Measurements from ENCODE around the gene CYP21A2. TPM values are rescaled to one million over a fixed set of nuclear protein-coding genes. Genes with fewer than 3 reads are reported as not detected.
"Not testable (repeated sequence)": the region's sequence is repeated elsewhere in the genome, so short reads cannot be mapped to it uniquely, and the experiment has no call there.

Gene CYP21A2
- total RNA-seq: 0.30 and 0.44 TPM in 2 replicates
- long read RNA-seq: 0 reads

- not testable (repeated sequence) for H3K9me3 Mint-ChIP-seq (ENCODE audit: unreplicated experiment); H3K27me3 Mint-ChIP-seq (ENCODE audit: unreplicated experiment); H3K36me3 Mint-ChIP-seq (ENCODE audit: unreplicated experiment); H3K4me1 Mint-ChIP-seq (ENCODE audit: unreplicated experiment); H3K27ac Mint-ChIP-seq (ENCODE audit: unreplicated experiment); DNase-seq (ENCODE audit: extremely low spot score, unreplicated experiment); H3K4me3 Mint-ChIP-seq (ENCODE audit: unreplicated experiment)
Observed at GRCh38 chr6:32037598-32038524, at the start of gene CYP21A2. TSS of gene CYP21A2 (plus strand) at chr6:32038415. CDS start at chr6:32038423, 8 bp downstream.

- H3K27ac Mint-ChIP-seq (ENCODE audit: unreplicated experiment); H3K4me3 Mint-ChIP-seq (ENCODE audit: unreplicated experiment); H3K4me1 Mint-ChIP-seq (ENCODE audit: unreplicated experiment); DNase-seq (ENCODE audit: extremely low spot score, unreplicated experiment); H3K9me3 Mint-ChIP-seq (ENCODE audit: unreplicated experiment); H3K27me3 Mint-ChIP-seq (ENCODE audit: unreplicated experiment); H3K36me3 Mint-ChIP-seq (ENCODE audit: unreplicated experiment): not testable (repeated sequence)
Observed at GRCh38 chr6:31989363-31989762, 48.9 kb upstream of the CYP21A2 start.

GRCh38 chr6:31994421-31994820 lies 43.8 kb upstream of the CYP21A2 start:
- H3K27ac Mint-ChIP-seq (ENCODE audit: unreplicated experiment); H3K4me3 Mint-ChIP-seq (ENCODE audit: unreplicated experiment); H3K27me3 Mint-ChIP-seq (ENCODE audit: unreplicated experiment); H3K4me1 Mint-ChIP-seq (ENCODE audit: unreplicated experiment); H3K9me3 Mint-ChIP-seq (ENCODE audit: unreplicated experiment); H3K36me3 Mint-ChIP-seq (ENCODE audit: unreplicated experiment); DNase-seq (ENCODE audit: extremely low spot score, unreplicated experiment): not testable (repeated sequence)

- not testable (repeated sequence) for DNase-seq (ENCODE audit: extremely low spot score, unreplicated experiment); H3K36me3 Mint-ChIP-seq (ENCODE audit: unreplicated experiment); H3K4me3 Mint-ChIP-seq (ENCODE audit: unreplicated experiment); H3K27me3 Mint-ChIP-seq (ENCODE audit: unreplicated experiment); H3K9me3 Mint-ChIP-seq (ENCODE audit: unreplicated experiment); H3K27ac Mint-ChIP-seq (ENCODE audit: unreplicated experiment); H3K4me1 Mint-ChIP-seq (ENCODE audit: unreplicated experiment)
Observed at GRCh38 chr6:31996385-31996784, 41.8 kb upstream of the CYP21A2 start.

- DNase-seq (ENCODE audit: extremely low spot score, unreplicated experiment); H3K9me3 Mint-ChIP-seq (ENCODE audit: unreplicated experiment); H3K4me1 Mint-ChIP-seq (ENCODE audit: unreplicated experiment); H3K36me3 Mint-ChIP-seq (ENCODE audit: unreplicated experiment); H3K27me3 Mint-ChIP-seq (ENCODE audit: unreplicated experiment); H3K4me3 Mint-ChIP-seq (ENCODE audit: unreplicated experiment); H3K27ac Mint-ChIP-seq (ENCODE audit: unreplicated experiment): not testable (repeated sequence)
Observed at GRCh38 chr6:32002546-32003268, 35.5 kb upstream of the CYP21A2 start.

GRCh38 chr6:32003301-32003700 lies 34.9 kb upstream of the CYP21A2 start:
- H3K27ac Mint-ChIP-seq (ENCODE audit: unreplicated experiment); H3K4me1 Mint-ChIP-seq (ENCODE audit: unreplicated experiment); H3K9me3 Mint-ChIP-seq (ENCODE audit: unreplicated experiment); H3K36me3 Mint-ChIP-seq (ENCODE audit: unreplicated experiment); H3K4me3 Mint-ChIP-seq (ENCODE audit: unreplicated experiment); DNase-seq (ENCODE audit: extremely low spot score, unreplicated experiment); H3K27me3 Mint-ChIP-seq (ENCODE audit: unreplicated experiment): not testable (repeated sequence)

- H3K27me3 Mint-ChIP-seq (ENCODE audit: unreplicated experiment); H3K27ac Mint-ChIP-seq (ENCODE audit: unreplicated experiment); DNase-seq (ENCODE audit: extremely low spot score, unreplicated experiment); H3K4me1 Mint-ChIP-seq (ENCODE audit: unreplicated experiment); H3K4me3 Mint-ChIP-seq (ENCODE audit: unreplicated experiment); H3K9me3 Mint-ChIP-seq (ENCODE audit: unreplicated experiment); H3K36me3 Mint-ChIP-seq (ENCODE audit: unreplicated experiment): not testable (repeated sequence)
Observed at GRCh38 chr6:32004393-32004792, 33.8 kb upstream of the CYP21A2 start.

GRCh38 chr6:32004864-32005537 lies 33.2 kb upstream of the CYP21A2 start:
- H3K4me1 Mint-ChIP-seq (ENCODE audit: unreplicated experiment); H3K4me3 Mint-ChIP-seq (ENCODE audit: unreplicated experiment); H3K27ac Mint-ChIP-seq (ENCODE audit: unreplicated experiment); H3K27me3 Mint-ChIP-seq (ENCODE audit: unreplicated experiment); H3K9me3 Mint-ChIP-seq (ENCODE audit: unreplicated experiment); H3K36me3 Mint-ChIP-seq (ENCODE audit: unreplicated experiment); DNase-seq (ENCODE audit: extremely low spot score, unreplicated experiment): not testable (repeated sequence)

- H3K9me3 Mint-ChIP-seq (ENCODE audit: unreplicated experiment); H3K4me3 Mint-ChIP-seq (ENCODE audit: unreplicated experiment); H3K36me3 Mint-ChIP-seq (ENCODE audit: unreplicated experiment); H3K27ac Mint-ChIP-seq (ENCODE audit: unreplicated experiment); H3K27me3 Mint-ChIP-seq (ENCODE audit: unreplicated experiment); H3K4me1 Mint-ChIP-seq (ENCODE audit: unreplicated experiment); DNase-seq (ENCODE audit: extremely low spot score, unreplicated experiment): not testable (repeated sequence)
Observed at GRCh38 chr6:32005538-32005880, 32.7 kb upstream of the CYP21A2 start.

DNA sequence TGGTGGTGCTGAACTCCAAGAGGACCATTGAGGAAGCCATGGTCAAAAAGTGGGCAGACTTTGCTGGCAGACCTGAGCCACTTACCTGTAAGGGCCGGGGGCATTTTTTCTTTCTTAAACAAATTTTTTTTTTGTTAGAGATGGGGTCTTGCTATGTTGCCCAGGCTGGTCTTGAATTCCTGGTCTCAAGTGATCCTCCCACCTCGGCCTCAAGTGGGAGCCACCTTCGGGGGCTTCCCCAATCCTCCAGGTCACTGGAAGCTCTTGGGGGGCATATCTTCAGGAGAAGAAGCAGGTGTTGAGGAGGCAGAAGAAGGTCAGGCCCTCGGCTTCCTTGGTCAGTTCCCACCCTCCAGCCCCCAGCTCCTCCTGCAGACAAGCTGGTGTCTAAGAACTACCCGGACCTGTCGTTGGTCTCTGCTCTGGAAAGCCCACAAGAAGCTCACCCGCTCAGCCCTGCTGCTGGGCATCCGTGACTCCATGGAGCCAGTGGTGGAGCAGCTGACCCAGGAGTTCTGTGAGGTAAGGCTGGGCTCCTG lies 32.2 kb upstream of the CYP21A2 start:
- not testable (repeated sequence) for H3K4me3 Mint-ChIP-seq (ENCODE audit: unreplicated experiment); H3K36me3 Mint-ChIP-seq (ENCODE audit: unreplicated experiment)

GRCh38 chr6:32007086-32007485 lies 31.1 kb upstream of the CYP21A2 start:
- H3K27ac Mint-ChIP-seq (ENCODE audit: unreplicated experiment); DNase-seq (ENCODE audit: extremely low spot score, unreplicated experiment); H3K9me3 Mint-ChIP-seq (ENCODE audit: unreplicated experiment); H3K27me3 Mint-ChIP-seq (ENCODE audit: unreplicated experiment); H3K4me1 Mint-ChIP-seq (ENCODE audit: unreplicated experiment); H3K36me3 Mint-ChIP-seq (ENCODE audit: unreplicated experiment); H3K4me3 Mint-ChIP-seq (ENCODE audit: unreplicated experiment): not testable (repeated sequence)

More for the DNA sequence above, 32.2 kb upstream of the CYP21A2 start:
- not testable (repeated sequence) for DNase-seq (ENCODE audit: extremely low spot score, unreplicated experiment); H3K4me1 Mint-ChIP-seq (ENCODE audit: unreplicated experiment); H3K27ac Mint-ChIP-seq (ENCODE audit: unreplicated experiment); H3K9me3 Mint-ChIP-seq (ENCODE audit: unreplicated experiment); H3K27me3 Mint-ChIP-seq (ENCODE audit: unreplicated experiment)
